Muscle of leg (tissue), 11 donors: ENCODE measurements around the gene ANXA11. TPM values are rescaled to one million over a fixed set of nuclear protein-coding genes. Genes with fewer than 3 reads are reported as not detected.
"Not testable (repeated sequence)": the region's sequence is repeated elsewhere in the genome, so short reads cannot be mapped to it uniquely, and the experiment has no call there.

Experiments used
- DNase-seq: peaks from one replicate; pipeline ENCODE4 v3.0.0; 2013
- H3K27ac ChIP-seq: one replicate; pipeline ENCODE4 v1.5.1; 2013; ENCODE audit warnings: mild to moderate bottlenecking, low read length, control low read depth
- H3K27me3 ChIP-seq: one replicate; pipeline ENCODE4 v1.6.1; 2013; ENCODE audit warnings: low read length; ENCODE audit not compliant: control insufficient read depth, insufficient read depth
- H3K36me3 ChIP-seq: one replicate; pipeline ENCODE4 v1.6.1; 2013; ENCODE audit warnings: low read length; ENCODE audit not compliant: control insufficient read depth, insufficient read depth
- H3K4me1 ChIP-seq: one replicate; pipeline ENCODE4 v1.6.1; 2013; ENCODE audit warnings: low read length; ENCODE audit not compliant: control insufficient read depth, insufficient read depth
- H3K4me3 ChIP-seq: one replicate; pipeline ENCODE4 v1.5.1; 2013; ENCODE audit warnings: low read length, control low read depth
- H3K9me3 ChIP-seq: replicated peaks from 2 replicates; pipeline ENCODE4 v1.6.1; 2013; ENCODE audit warnings: low read depth, low read length; ENCODE audit not compliant: control insufficient read depth
- WGBS: methylation state at CpG from one replicate; pipeline ENCODE4 v1.1.5; 2013; ENCODE audit warnings: missing lambda C conversion rate; ENCODE audit not compliant: insufficient coverage; 5-methylcytosine and 5-hydroxymethylcytosine counted together
- polyA plus RNA-seq, 8 donors: library from polyadenylated mRNA; unstranded; fragments of 120-200 nt; gene quantifications; one replicate each; pipeline versions ENCODE4 v1.2.1 to v1.2.3, GENCODE V29; 2013; ENCODE audit warnings: inconsistent platforms in 1 of 8, low replicate concordance in 1 of 8; ENCODE audit not compliant: insufficient read length in 8 of 8, insufficient read depth in 1 of 8
- total RNA-seq: library from RNA; stranded (reverse); fragments of 120-200 nt; gene quantifications from one replicate; pipeline ENCODE4 v1.2.4, GENCODE V29; 2013

Gene ANXA11
- total and polyA plus RNA-seq, 9 donors, result 78.8 to 103 (median 90.0) TPM

DNA sequence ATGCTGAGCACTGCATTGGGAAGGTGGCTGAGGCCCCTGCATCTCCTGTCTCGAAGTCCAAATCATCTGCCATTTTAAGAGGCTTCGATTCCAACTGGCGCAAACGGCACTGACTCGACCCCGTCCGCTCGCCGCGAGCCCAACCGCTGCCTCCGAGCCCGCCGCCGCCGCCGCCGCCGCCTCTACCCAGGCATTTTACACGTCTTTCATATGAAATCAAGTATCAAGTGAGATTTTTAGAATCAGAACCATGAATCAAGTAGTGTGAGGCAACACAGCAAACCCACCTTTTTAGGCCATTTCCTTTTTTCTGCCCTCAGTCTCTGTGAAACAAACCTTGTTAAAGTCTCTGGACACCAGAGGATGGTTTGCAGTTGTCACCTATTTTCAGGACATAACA is 42.3 kb upstream of the ANXA11 start:
- H3K4me3 ChIP-seq, H3K27ac ChIP-seq, DNase-seq, H3K4me1 ChIP-seq, H3K9me3 ChIP-seq, H3K27me3 ChIP-seq, H3K36me3 ChIP-seq: not testable (repeated sequence)
- no CpG with 5 or more reads among the region's 20 CpGs for WGBS

DNA sequence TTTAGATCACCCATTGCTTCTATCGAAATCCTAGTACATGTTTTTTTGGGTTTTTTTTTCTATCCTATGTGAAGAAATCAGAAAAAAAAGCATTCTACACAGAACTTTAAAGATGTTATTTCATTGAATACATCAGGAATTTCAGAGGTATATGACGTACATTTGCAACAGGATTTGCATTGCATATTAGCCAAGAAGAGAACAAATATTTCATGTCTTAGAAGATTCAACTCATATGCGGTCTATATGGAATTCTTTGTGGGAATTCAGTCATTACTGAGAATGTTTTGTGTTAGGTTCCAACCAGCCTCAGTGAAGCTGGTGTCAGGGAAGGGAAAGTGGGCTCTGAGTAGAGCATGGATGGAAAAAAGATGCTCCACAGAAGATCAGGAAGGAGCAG is 39.0 kb upstream of the ANXA11 start:
- not testable (repeated sequence) for H3K4me1 ChIP-seq, DNase-seq, H3K9me3 ChIP-seq, H3K27ac ChIP-seq, H3K36me3 ChIP-seq, H3K4me3 ChIP-seq, H3K27me3 ChIP-seq
- WGBS, result no CpG with 5 or more reads among the region's 3 CpGs

- WGBS, result no CpG with 5 or more reads among the region's 4 CpGs
- H3K27ac ChIP-seq, H3K4me3 ChIP-seq, DNase-seq, H3K4me1 ChIP-seq, H3K27me3 ChIP-seq, H3K9me3 ChIP-seq, H3K36me3 ChIP-seq: not testable (repeated sequence)
These were observed 37.0 kb upstream of the ANXA11 start for GRCh38 chr10:80242341-80242740.

DNA sequence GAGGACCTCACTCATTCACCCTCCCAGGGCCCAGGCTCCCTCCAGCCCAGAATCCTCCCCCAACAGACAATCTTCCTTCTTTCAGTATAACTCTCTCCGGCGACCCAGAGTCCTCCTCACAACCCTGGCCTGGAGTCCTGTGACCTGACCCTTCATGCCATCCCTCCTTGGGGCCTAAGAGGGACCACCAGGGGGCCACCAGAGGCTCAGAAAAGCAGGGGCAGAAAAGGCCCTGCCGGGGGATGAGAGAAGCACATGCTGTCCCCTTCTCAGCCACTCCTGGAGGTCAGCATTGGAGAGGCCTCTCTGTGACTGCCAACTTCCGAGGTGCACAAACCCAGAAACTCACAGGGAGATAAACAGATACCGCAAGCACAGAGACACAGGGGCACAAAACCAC is 31.1 kb upstream of the ANXA11 start:
- not testable (repeated sequence) for H3K27ac ChIP-seq, DNase-seq, H3K9me3 ChIP-seq, H3K36me3 ChIP-seq, H3K27me3 ChIP-seq, H3K4me1 ChIP-seq, H3K4me3 ChIP-seq
- WGBS, result no CpG with 5 or more reads among the region's 5 CpGs

DNA sequence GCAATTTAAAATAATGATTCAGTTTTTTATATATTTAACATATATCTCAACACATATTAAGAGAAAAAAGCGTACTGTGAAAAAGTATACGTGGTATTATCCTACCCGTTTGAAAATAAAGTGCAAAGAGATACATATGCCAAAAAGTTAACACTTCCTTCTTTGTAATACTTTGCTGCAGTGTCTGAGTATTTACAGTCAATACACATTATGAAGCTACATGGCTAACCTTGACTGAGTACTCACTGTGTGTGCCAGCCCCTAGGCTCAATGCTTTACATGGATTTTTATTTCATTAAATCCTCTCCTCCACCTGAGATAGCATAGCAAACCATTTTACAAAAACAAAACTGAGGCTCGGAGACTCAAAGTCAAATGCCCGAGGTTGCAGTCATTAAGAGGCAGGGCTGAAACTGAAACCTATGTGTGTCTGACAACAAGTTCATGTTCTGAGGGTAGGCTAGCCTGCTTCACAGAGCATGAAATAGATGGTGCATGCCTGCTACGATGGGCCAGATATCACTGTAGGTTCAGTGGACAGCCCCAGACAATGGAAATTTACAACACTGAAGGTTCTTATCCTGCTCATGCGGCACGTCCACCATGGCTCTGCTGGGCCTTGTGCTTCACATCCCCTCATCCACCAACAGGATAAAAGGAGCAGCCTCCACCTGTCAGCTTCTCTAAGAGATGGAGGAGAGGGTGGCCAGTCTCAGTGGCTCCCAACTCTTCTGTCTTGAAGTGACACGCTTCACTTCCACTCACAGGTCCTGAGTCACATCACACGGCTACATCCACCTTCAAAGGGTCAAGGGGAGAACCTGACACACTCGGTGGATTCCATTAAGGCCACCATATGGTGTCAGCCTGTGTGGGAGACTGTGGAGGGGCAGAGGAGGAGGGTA is 29.2 kb upstream of the ANXA11 start:
- not testable (repeated sequence) for H3K9me3 ChIP-seq, H3K4me1 ChIP-seq, H3K27ac ChIP-seq, H3K4me3 ChIP-seq, DNase-seq, H3K27me3 ChIP-seq, H3K36me3 ChIP-seq
- WGBS, result no CpG with 5 or more reads among the region's 11 CpGs

DNA sequence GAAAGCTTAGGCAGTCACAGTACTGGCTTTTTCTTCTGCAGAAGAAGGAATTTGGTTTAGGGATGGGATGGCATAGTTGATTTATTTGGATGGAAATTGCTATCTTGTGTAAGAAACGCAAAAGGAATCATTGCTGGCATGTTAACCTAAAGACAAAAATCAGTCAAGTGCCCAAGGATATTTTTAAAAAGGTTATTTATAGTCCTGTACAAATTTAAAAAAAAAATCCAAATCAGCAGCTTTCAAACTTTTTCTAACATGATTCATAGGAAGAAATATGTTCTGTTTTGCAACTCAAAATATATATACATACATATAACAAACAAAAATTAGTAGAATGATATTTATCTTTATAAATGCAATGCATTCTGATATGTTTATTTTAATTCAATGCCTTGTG is 28.5 kb upstream of the ANXA11 start:
- not testable (repeated sequence) for H3K9me3 ChIP-seq, H3K4me1 ChIP-seq, DNase-seq, H3K36me3 ChIP-seq, H3K27ac ChIP-seq, H3K4me3 ChIP-seq, H3K27me3 ChIP-seq
- no CpG with 5 or more reads among the region's 1 CpG for WGBS

- H3K27me3 ChIP-seq, H3K27ac ChIP-seq, H3K4me1 ChIP-seq, H3K9me3 ChIP-seq, H3K36me3 ChIP-seq, H3K4me3 ChIP-seq, DNase-seq: not testable (repeated sequence)
- no CpG with 5 or more reads among the region's 4 CpGs for WGBS
These were observed 21.4 kb upstream of the ANXA11 start for GRCh38 chr10:80226723-80227122.

DNA sequence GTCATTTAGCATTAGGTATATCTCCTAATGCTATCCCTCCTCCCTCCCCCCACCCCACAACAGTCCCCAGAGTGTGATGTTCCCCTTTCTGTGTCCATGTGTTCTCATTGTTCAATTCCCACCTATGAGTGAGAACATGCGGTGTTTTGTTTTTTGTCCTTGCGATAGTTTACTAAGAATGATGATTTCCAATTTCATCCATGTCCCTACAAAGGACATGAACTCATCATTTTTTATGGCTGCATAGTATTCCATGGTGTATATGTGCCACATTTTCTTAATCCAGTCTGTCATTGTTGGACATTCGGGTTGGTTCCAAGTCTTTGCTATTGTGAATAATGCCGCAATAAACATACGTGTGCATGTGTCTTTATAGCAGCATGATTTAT is 17.7 kb upstream of the ANXA11 start:
- H3K36me3 ChIP-seq, H3K27ac ChIP-seq, H3K27me3 ChIP-seq, H3K4me1 ChIP-seq, H3K9me3 ChIP-seq, DNase-seq, H3K4me3 ChIP-seq: not testable (repeated sequence)
- no CpG with 5 or more reads among the region's 5 CpGs for WGBS

- not testable (repeated sequence) for H3K36me3 ChIP-seq, H3K4me3 ChIP-seq, H3K9me3 ChIP-seq, H3K27me3 ChIP-seq, H3K4me1 ChIP-seq, H3K27ac ChIP-seq, DNase-seq
- no CpG with 5 or more reads among the region's 1 CpG for WGBS
These were observed 13.5 kb upstream of the ANXA11 start for GRCh38 chr10:80218878-80219277.

- H3K4me3 ChIP-seq, H3K4me1 ChIP-seq, H3K36me3 ChIP-seq, H3K27me3 ChIP-seq, H3K9me3 ChIP-seq, H3K27ac ChIP-seq, DNase-seq: not testable (repeated sequence)
- WGBS, result 17% methylated on average over 2 of the region's 5 CpGs
These were observed 9.1 kb upstream of the ANXA11 start for GRCh38 chr10:80214368-80214982.
